Measurements from ENCODE around the gene POLDIP2. TPM values are rescaled to one million over a fixed set of nuclear protein-coding genes. Genes with fewer than 3 reads are reported as not detected.

The POLDIP2 gene
- total and polyA plus RNA-seq, 2 of the 13 experiments (the other 11 are each of a cell fraction or from before 2014, with no cell fraction given): 85.9 to 114 TPM

GRCh38 chr17:28370035-28370743 lies 12.9 kb upstream of the POLDIP2 start, which contains the start of gene VTN (continued):
- no peak for TF ChIP-seq MAFG (CRISPR knock-in tag; IDR thresholded peaks at IDR 0.05)
- TF ChIP-seq ZNF687 (CRISPR knock-in tag; IDR thresholded peaks at IDR 0.05): peak; percentile 78
- 0 out of 2 replicates have a peak, but pooled peaks have one; percentile 75 for TF ChIP-seq GTF3A (CRISPR knock-in tag; conservative IDR thresholded peaks at IDR 0.05)
- peak; percentile 93 for TF ChIP-seq GFI1 (CRISPR knock-in tag; IDR thresholded peaks at IDR 0.05; ENCODE audit: borderline replicate concordance)
- TF ChIP-seq KMT2A (CRISPR knock-in tag; IDR thresholded peaks at IDR 0.05): peak; percentile 40; the same call in 1 of the 2 replicates
- peak; percentile 80; the same call in 1 of the 2 replicates for TF ChIP-seq BRF2 (CRISPR knock-in tag; IDR thresholded peaks at IDR 0.05)
- TF ChIP-seq, protein P1, sequence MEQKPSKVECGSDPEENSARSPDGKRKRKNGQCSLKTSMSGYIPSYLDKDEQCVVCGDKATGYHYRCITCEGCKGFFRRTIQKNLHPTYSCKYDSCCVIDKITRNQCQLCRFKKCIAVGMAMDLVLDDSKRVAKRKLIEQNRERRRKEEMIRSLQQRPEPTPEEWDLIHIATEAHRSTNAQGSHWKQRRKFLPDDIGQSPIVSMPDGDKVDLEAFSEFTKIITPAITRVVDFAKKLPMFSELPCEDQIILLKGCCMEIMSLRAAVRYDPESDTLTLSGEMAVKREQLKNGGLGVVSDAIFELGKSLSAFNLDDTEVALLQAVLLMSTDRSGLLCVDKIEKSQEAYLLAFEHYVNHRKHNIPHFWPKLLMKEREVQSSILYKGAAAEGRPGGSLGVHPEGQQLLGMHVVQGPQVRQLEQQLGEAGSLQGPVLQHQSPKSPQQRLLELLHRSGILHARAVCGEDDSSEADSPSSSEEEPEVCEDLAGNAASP (CRISPR knock-in tag; IDR thresholded peaks at IDR 0.05; ENCODE audit: borderline replicate concordance): peak; percentile 81
- TF ChIP-seq ATF2 (CRISPR knock-in tag; IDR thresholded peaks at IDR 0.05): peak; percentile 98
- peak; percentile 28; the same call in 1 of the 2 replicates for TF ChIP-seq TEAD2 (CRISPR knock-in tag; IDR thresholded peaks at IDR 0.05)
- TF ChIP-seq ZFP37 (CRISPR knock-in tag; IDR thresholded peaks at IDR 0.05; ENCODE audit: borderline replicate concordance): 0 out of 2 replicates have a peak, but pooled peaks have one; percentile 29
- TF ChIP-seq ELF1 (CRISPR knock-in tag; IDR thresholded peaks at IDR 0.05): 0 out of 2 replicates have a peak, but pooled peaks have one; percentile 36
- peak; percentile 42; the same call in 1 of the 2 replicates for TF ChIP-seq HOMEZ (CRISPR knock-in tag; IDR thresholded peaks at IDR 0.05; ENCODE audit: low read depth)
- peak; percentile 88 for TF ChIP-seq BORCS8-MEF2B (CRISPR knock-in tag; IDR thresholded peaks at IDR 0.05)
- no peak for TF ChIP-seq SIN3B (IDR thresholded peaks at IDR 0.05; ENCODE audit: low read length)
- no peak; the same call in 1 of the 2 replicates for TF ChIP-seq ZKSCAN8 (CRISPR knock-in tag; IDR thresholded peaks at IDR 0.05; ENCODE audit: borderline replicate concordance)
- TF ChIP-seq, protein P2, sequence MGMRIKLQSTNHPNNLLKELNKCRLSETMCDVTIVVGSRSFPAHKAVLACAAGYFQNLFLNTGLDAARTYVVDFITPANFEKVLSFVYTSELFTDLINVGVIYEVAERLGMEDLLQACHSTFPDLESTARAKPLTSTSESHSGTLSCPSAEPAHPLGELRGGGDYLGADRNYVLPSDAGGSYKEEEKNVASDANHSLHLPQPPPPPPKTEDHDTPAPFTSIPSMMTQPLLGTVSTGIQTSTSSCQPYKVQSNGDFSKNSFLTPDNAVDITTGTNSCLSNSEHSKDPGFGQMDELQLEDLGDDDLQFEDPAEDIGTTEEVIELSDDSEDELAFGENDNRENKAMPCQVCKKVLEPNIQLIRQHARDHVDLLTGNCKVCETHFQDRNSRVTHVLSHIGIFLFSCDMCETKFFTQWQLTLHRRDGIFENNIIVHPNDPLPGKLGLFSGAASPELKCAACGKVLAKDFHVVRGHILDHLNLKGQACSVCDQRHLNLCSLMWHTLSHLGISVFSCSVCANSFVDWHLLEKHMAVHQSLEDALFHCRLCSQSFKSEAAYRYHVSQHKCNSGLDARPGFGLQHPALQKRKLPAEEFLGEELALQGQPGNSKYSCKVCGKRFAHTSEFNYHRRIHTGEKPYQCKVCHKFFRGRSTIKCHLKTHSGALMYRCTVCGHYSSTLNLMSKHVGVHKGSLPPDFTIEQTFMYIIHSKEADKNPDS (CRISPR knock-in tag; IDR thresholded peaks at IDR 0.05): no peak
